Subcutaneous abdominal adipose tissue (tissue), 5 donors: ENCODE measurements around the gene PDLIM5.

Source experiments
- H3K27ac ChIP-seq: one replicate; pipeline ENCODE4 v1.7.0; 2013; ENCODE audit warnings: low read depth, mild to moderate bottlenecking, inconsistent platforms, low read length, moderate library complexity
- H3K27me3 ChIP-seq, 5 donors: one replicate each; pipeline ENCODE4 v1.7.0; 2013; ENCODE audit warnings: low read length in 5 of 5, inconsistent platforms in 1 of 5; ENCODE audit not compliant: control insufficient read depth in 5 of 5, insufficient read depth in 4 of 5
- H3K36me3 ChIP-seq, 5 donors: one replicate each; pipeline ENCODE4 v1.7.0; 2013; ENCODE audit warnings: low read length in 5 of 5; ENCODE audit not compliant: control insufficient read depth in 5 of 5, insufficient read depth in 5 of 5
- H3K4me1 ChIP-seq, 5 donors: one replicate each; pipeline ENCODE4 v1.7.0; 2013; ENCODE audit warnings: low read length in 5 of 5, mild to moderate bottlenecking in 3 of 5, moderate library complexity in 1 of 5; ENCODE audit not compliant: control insufficient read depth in 5 of 5, insufficient read depth in 5 of 5
- H3K4me3 ChIP-seq, 5 donors: one replicate each; pipeline ENCODE4 v1.7.0; 2013; ENCODE audit warnings: low read length in 5 of 5, low read depth in 1 of 5
- H3K9ac ChIP-seq, 5 donors: one replicate each; pipeline ENCODE4 v1.7.0; 2013; ENCODE audit warnings: low read length in 5 of 5, mild to moderate bottlenecking in 4 of 5, moderate library complexity in 3 of 5
- H3K9me3 ChIP-seq, 5 donors: one replicate each; pipeline ENCODE4 v1.7.0; 2013; ENCODE audit warnings: low read length in 5 of 5; ENCODE audit not compliant: control insufficient read depth in 5 of 5
- donor health status: healthy.
- donor health status: healthy.
- donor health status: healthy.
- donor health status: healthy.
- donor health status: healthy.

Gene PDLIM5

GRCh38 chr4:94564252-94564651 lies 112.5 kb downstream of the PDLIM5 start:
- Histone ChIP-seq H3K9me3 (no peaks in the 10 kb centered on the region), H3K36me3 (no peaks in the 10 kb centered on the region), H3K9ac (no peak overlapping the region), H3K4me1 (peaks cover 4 to 34% (median 31%) of the 10 kb centered on the region in 5 donors), H3K27ac (no peak overlapping the region), H3K4me3 (no peak overlapping the region), H3K27me3 (no peaks in the 10 kb centered on the region)

GRCh38 chr4:94566420-94566819 lies 114.7 kb downstream of the PDLIM5 start:
- Histone ChIP-seq H3K4me1 (peaks cover 0 to 21% (median 16%) of the 10 kb centered on the region in 5 donors), H3K27ac (no peak overlapping the region), H3K9me3 (no peaks in the 10 kb centered on the region), H3K27me3 (no peaks in the 10 kb centered on the region), H3K9ac (no peak overlapping the region), H3K4me3 (no peak overlapping the region), H3K36me3 (no peaks in the 10 kb centered on the region)

- H3K27me3 ChIP-seq, result no peaks in the 10 kb centered on the region
- no peak overlapping the region for H3K9ac ChIP-seq
- no peaks in the 10 kb centered on the region for H3K36me3 ChIP-seq
- H3K4me3 ChIP-seq, result peak overlapping the region in 2 of 5 donors; percentile 10 to 29
- H3K4me1 ChIP-seq, result peaks cover 0 to 16% (median 6%) of the 10 kb centered on the region in 5 donors
- H3K27ac ChIP-seq, result no peak overlapping the region
- H3K9me3 ChIP-seq, result no peaks in the 10 kb centered on the region
Measured at GRCh38 chr4:94567811-94568210, 116.1 kb downstream of the PDLIM5 start.

- Histone ChIP-seq H3K9ac (no peak overlapping the region), H3K27me3 (no peaks in the 10 kb centered on the region), H3K4me1 (peaks cover 0 to 10% (median 6%) of the 10 kb centered on the region in 5 donors), H3K4me3 (no peak overlapping the region), H3K9me3 (no peaks in the 10 kb centered on the region), H3K36me3 (peaks cover 0 to 2% (median 2%) of the 10 kb centered on the region in 5 donors), H3K27ac (no peak overlapping the region)
Measured at GRCh38 chr4:94570558-94570957, 118.8 kb downstream of the PDLIM5 start.

- H3K4me1 ChIP-seq, result peaks cover 0 to 10% (median 6%) of the 10 kb centered on the region in 5 donors
- H3K27ac ChIP-seq, result no peak overlapping the region
- H3K9me3 ChIP-seq, result no peaks in the 10 kb centered on the region
Measured at GRCh38 chr4:94571298-94571697, 119.6 kb downstream of the PDLIM5 start.

GRCh38 chr4:94571715-94572114 lies 120.0 kb downstream of the PDLIM5 start:
- Histone ChIP-seq H3K27me3 (no peaks in the 10 kb centered on the region), H3K4me3 (no peak overlapping the region), H3K27ac (no peak overlapping the region), H3K36me3 (peaks cover 6 to 10% (median 9%) of the 10 kb centered on the region in 5 donors), H3K4me1 (peaks cover 0 to 10% (median 6%) of the 10 kb centered on the region in 5 donors), H3K9me3 (no peaks in the 10 kb centered on the region), H3K9ac (no peak overlapping the region)

More at GRCh38 chr4:94571298-94571697, 119.6 kb downstream of the PDLIM5 start:
- H3K4me3 ChIP-seq, result no peak overlapping the region
- H3K9ac ChIP-seq, result no peak overlapping the region
- no peaks in the 10 kb centered on the region for H3K27me3 ChIP-seq
- peaks cover 4 to 9% (median 8%) of the 10 kb centered on the region in 5 donors for H3K36me3 ChIP-seq

GRCh38 chr4:94574050-94574449 lies 122.3 kb downstream of the PDLIM5 start:
- no peaks in the 10 kb centered on the region for H3K4me1 ChIP-seq
- H3K9ac ChIP-seq, result no peak overlapping the region
- no peaks in the 10 kb centered on the region for H3K27me3 ChIP-seq
- H3K4me3 ChIP-seq, result no peak overlapping the region
- H3K36me3 ChIP-seq, result peaks cover 7 to 10% (median 9%) of the 10 kb centered on the region in 5 donors
- H3K9me3 ChIP-seq, result no peaks in the 10 kb centered on the region
- no peak overlapping the region for H3K27ac ChIP-seq

GRCh38 chr4:94574616-94575015 lies 122.9 kb downstream of the PDLIM5 start:
- Histone ChIP-seq H3K4me1 (no peaks in the 10 kb centered on the region), H3K27ac (no peak overlapping the region), H3K4me3 (no peak overlapping the region), H3K27me3 (no peaks in the 10 kb centered on the region), H3K36me3 (peaks cover 7 to 10% (median 9%) of the 10 kb centered on the region in 5 donors), H3K9ac (no peak overlapping the region), H3K9me3 (no peaks in the 10 kb centered on the region)

GRCh38 chr4:94575652-94576051 lies 123.9 kb downstream of the PDLIM5 start:
- no peak overlapping the region for H3K9ac ChIP-seq
- no peaks in the 10 kb centered on the region for H3K9me3 ChIP-seq
- no peak overlapping the region for H3K27ac ChIP-seq
- H3K36me3 ChIP-seq, result peaks cover 7 to 10% (median 9%) of the 10 kb centered on the region in 5 donors
- no peaks in the 10 kb centered on the region for H3K4me1 ChIP-seq
- no peaks in the 10 kb centered on the region for H3K27me3 ChIP-seq
- H3K4me3 ChIP-seq, result no peak overlapping the region

GRCh38 chr4:94576210-94576609 lies 124.5 kb downstream of the PDLIM5 start:
- no peaks in the 10 kb centered on the region for H3K4me1 ChIP-seq
- no peaks in the 10 kb centered on the region for H3K27me3 ChIP-seq
- no peak overlapping the region for H3K9ac ChIP-seq
- no peaks in the 10 kb centered on the region for H3K9me3 ChIP-seq
- H3K4me3 ChIP-seq, result no peak overlapping the region
- H3K36me3 ChIP-seq, result peaks cover 7 to 10% (median 9%) of the 10 kb centered on the region in 5 donors
- H3K27ac ChIP-seq, result no peak overlapping the region
